Left kidney (tissue), 8 donors: Measurements from ENCODE around the gene AQP10. TPM values are rescaled to one million over a fixed set of nuclear protein-coding genes. Genes with fewer than 3 reads are reported as not detected.
A peak's percentile ranks its signal among the peaks of the same experiment; 100 is the strongest.
"Not testable (repeated sequence)": the region's sequence is repeated elsewhere in the genome, so short reads cannot be mapped to it uniquely, and the experiment has no call there.

Source experiments
- DNase-seq: peaks from one replicate; pipeline ENCODE4 v3.0.0-alpha.2; 2013
- long read RNA-seq, 8 donors: transcript quantifications; one replicate each; lab custom pipeline, GENCODE V29; 2026
- polyA plus RNA-seq: library from polyadenylated mRNA; unstranded; fragments of 120-200 nt; gene quantifications from one replicate; pipeline ENCODE4 v1.2.1, GENCODE V29; 2013; ENCODE audit not compliant: insufficient read length

The AQP10 gene, protein sequence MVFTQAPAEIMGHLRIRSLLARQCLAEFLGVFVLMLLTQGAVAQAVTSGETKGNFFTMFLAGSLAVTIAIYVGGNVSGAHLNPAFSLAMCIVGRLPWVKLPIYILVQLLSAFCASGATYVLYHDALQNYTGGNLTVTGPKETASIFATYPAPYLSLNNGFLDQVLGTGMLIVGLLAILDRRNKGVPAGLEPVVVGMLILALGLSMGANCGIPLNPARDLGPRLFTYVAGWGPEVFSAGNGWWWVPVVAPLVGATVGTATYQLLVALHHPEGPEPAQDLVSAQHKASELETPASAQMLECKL
- polyA plus RNA-seq = 0.13 TPM
- long read RNA-seq, donor 1 = 0 reads
- long read RNA-seq, donor 2 = 0 reads
- long read RNA-seq, donor 3 = 0 reads
- long read RNA-seq, donor 4 = 0 reads
- long read RNA-seq, donor 5 = 0 reads
- long read RNA-seq, donor 6 = 0 reads
- long read RNA-seq, donor 7 = 0 reads
- long read RNA-seq, donor 8 = 0 reads

DNA sequence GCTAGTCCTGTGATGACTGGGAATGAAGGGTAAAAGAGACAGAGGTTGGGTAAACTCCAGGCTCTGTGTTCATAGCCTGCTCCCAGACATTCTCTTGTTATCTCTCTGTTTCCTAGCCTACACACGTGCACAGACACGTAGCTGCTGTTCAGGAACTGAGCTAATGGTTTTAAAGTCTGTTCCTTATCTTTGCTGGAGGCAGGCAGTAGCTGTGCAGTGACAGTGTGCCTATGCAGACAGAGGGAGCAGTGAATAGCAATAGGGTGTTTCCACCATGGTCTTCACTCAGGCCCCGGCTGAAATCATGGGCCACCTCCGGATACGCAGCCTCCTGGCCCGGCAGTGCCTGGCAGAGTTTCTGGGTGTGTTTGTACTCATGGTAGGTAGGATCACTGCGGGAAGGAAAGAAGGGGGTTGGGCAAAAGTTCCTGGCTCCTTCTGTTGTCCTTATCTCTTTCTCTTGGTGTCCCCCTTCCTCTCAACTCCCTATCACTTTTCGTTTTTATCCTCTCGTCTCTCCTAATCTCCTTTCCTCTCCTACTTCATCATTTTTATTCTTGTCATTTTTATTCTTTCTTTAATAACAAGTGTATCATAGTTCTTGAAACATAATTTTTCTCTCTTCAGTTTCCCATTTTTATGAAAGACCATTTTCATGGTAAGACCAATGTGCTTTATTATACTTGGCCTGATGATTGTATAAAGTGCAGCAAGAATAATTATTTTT, at the start of gene AQP10:
TSS of gene AQP10 (plus strand) at position 212 of the 727 bp plus-strand sequence. CDS start at position 275, 63 bp downstream.
- no peak for DNase-seq

DNA sequence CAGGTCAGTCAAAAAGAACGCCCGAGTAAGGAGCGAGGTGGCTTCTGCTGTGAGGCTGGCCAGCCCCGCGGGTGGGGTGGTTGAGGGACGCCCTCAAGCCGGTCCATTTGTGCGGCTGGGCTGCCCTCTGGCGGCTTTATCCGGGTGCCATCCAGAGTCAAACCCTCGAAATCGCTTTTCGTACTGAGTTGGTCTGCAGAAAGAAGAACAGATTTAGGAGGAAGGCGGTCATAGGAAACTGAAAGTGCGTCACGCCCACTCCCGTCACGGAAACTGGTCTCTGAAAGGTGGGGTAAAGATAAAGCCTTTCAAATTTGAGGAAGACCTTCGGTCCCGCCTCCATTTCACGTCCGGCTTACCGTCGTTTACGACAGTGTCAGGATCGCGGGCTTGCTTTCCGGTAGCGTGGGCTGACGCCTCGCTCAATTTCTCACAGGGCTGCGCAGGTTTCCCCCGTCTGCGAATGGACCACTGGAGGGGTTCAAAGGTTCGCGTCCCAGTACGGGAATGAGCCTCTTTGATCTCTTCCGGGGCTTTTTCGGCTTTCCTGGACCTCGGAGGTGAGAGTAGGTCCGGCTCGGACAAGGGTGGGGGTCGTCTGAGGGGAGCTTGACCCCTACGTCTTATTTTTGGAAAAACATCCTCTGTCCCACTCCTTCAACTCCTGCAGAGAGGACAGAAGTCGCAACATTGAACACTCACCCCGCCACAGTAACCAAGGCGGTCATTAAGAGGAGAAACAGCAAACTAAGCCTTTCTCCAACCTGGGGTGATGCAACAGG, 48.5 kb upstream of the AQP10 start, which contains the start of gene HAX1:
TSS of gene HAX1 (plus strand) at position 413 of the 782 bp plus-strand sequence. CDS start at position 508, 95 bp downstream.
- DNase-seq = peak; percentile 93

DNA sequence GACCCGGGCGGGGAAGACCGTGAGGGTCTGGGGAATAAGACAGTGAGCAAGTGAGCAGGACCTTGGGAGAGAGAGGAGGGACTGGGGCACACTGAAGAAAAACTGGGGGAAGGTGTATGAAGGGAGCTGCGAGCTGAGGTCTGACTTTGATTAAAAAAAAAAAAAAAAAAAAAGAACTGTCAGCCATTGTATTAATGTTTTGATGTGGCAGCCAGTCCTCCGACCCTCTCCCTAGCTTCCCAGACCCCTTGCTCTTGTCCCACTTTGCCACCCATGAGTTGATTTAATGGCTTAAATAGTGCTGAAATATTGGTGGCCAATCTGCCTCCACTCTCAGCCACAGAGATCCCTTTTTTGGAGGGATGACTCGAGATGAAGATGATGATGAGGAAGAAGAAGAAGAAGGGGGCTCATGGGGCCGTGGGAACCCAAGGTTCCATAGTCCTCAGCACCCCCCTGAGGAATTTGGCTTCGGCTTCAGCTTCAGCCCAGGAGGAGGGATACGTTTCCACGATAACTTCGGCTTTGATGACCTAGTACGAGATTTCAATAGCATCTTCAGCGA, 47.8 kb upstream of the AQP10 start:
- DNase-seq = no peak

DNA sequence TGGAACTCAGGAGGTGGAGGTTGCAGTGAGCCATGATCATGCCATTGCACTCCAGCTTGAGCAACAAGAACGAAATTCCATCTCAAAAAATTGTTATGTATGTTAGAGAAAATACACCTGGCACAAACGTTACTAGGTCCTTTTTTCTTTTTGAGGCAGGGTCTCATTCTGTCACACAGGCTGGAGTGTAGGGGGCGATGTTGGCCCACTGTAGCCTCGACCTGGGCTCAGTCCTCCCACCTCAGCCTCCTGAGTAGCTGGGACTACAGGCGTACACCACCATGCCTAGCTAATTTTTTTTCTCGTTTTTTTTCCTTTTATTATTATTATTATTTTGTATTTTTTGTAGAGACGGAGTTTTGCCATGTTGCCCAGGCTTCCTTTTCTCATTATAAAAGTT, 44.1 kb upstream of the AQP10 start:
- DNase-seq = no peak

DNA sequence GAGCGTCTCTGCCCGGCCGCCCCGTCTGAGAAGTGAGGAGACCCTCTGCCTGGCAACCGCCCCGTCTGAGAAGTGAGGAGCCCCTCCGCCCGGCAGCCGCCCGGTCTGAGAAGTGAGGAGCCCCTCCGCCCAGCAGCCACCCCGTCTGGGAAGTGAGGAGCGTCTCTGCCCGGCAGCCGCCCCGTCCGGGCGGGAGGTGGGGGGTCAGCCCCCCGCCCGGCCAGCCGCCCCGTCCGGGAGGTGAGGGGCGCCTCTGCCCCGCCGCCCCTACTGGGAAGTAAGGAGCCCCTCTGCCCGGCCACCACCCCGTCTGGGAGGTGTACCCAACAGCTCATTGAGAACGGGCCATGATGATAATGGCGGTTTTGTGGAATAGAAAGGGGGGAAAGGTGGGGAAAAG, 33.3 kb upstream of the AQP10 start:
- not testable (repeated sequence) for DNase-seq

DNA sequence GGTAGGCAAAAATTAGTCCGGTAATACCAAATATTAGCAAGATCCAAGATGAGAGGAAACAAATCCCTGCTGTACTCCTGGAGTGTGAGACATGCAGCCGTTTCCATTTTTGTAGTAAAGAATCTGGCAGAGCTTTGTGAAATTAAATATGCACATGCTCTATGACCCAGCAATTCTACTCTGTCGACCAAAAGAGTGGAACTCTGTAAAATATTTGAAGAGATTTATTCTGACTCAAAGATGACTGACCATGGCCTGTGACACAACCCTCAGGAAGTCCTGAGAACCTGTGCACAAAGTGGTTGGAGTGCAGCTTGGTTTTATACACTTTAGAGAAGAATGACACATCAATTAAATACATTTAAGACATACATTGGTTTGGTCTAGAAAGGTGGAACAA, 32.2 kb upstream of the AQP10 start:
- DNase-seq = no peak

DNA sequence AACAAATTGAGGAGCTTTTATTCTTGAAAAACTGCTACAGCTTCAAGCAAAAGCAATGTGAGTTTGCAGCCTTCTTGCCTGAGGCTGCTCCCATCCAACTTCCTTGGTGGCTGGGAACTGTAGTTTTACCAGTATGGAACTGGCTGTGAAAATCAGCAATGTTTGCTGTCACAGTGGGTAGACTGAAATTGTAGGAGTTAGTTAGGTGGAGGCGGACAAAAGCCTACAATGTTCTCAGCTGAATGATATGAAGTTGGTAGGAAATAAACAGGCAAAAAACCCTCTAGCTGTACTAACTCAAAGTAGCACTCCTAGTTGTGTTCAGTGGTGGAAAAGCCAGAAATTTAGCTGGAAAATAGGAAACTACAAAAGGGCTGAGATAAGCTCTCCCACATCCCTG, 30.0 kb upstream of the AQP10 start:
- DNase-seq = no peak

DNA sequence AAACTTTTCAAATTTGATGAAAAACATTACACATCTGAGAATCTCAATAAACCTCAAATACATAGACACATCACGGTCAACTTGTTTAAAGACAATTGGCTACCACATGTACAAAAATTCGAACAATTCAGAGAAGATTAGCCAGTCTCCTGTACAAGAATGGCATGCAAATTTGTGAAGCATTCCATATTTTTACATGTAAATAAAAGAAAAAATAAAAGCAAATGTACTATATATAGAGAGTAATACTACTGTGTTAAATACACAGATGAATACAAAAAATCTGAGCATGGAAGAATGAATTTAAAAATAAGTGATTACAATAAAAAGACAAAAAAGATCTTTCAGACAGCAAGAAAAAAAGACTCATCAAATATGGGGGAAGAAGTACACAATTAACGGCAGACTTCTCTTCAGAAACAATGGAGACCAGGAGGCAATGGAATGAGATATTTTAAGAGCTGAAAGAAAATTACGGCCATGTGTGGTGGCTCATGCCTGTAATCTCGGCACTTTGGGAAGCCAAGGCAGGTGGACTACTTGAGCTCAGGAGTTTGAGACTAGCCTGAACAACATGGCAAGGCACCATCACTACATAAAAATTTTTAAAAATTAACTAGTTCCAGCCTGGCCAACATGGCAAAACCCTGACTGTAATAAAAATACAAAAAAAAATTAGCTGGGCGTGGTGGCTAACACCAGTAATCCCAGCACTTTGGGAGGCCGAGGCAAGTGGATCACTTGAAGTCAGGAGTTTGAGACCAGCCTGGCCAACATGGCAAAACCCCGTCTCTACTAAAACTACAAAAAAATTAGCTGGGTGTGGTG, 25.3 kb upstream of the AQP10 start:
- DNase-seq = no peak

DNA sequence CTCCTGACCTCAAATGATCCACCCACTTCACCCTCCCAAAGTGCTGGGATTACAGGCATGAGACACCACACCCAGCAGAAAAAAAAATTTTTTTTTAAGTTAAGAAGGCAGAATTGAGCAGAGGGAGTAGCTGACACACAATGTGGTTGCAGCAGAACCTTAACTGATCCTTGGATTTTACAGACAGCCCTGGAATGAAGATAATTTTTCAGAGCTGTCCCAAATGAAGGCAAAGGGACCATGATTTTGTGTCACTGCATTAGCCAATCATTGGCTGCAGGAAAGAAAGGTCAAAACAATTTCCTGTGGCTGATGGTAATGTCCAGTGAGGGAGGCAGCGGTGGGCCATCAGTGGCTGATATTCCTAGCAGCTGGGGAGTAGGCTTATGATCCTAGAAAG, 19.3 kb upstream of the AQP10 start:
- DNase-seq = no peak

DNA sequence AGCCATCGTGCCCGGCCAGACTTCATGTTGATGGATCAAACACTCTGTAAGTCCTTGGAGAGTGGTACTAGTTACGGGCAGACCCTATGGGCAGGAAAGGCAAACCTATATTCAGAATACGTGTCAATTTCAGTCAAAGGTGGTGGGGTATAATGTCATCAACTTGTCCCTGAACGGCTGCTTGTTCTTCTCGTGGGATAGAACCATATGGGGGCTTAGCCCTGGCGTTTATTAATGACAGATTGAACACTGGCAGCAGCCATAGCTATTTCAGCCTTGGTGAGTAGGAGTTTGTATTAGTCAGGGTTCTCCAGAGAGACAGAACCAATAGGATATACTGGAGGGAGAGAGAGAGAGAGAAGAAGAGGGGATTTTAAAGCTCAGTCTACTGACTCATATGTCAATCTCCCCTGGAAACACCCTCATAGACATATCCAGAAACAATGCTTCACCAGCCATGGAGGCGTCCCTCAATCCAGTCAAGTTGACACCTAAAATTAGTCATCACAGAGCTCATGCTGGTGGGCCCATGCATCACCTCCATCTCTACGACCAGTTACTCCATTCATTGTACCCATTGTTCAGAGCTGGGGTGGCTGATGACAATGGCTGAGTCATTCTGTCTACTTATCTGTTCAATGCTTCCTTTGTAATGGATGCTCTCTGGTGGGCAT, 16.1 kb upstream of the AQP10 start:
- DNase-seq = no peak

DNA sequence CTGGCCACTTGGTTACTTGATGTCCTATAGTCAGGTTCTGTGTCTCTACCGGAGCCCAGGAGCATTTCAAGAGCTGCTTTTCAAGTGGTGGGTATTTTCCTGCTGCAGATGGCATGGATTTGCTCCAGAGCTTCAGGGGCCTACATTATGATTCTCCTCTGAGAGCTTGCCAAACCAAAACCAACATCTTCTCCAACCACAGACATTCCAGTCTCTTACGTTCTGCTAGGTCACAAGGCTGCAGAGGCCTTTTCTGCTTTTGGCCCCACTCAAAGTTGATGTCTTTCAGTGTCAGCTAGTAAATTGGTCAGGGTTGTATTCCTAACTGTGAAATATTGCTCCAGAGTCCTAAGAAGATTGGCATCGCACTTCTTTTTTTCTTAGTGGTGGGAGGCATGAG, 14.7 kb upstream of the AQP10 start:
- no peak for DNase-seq

DNA sequence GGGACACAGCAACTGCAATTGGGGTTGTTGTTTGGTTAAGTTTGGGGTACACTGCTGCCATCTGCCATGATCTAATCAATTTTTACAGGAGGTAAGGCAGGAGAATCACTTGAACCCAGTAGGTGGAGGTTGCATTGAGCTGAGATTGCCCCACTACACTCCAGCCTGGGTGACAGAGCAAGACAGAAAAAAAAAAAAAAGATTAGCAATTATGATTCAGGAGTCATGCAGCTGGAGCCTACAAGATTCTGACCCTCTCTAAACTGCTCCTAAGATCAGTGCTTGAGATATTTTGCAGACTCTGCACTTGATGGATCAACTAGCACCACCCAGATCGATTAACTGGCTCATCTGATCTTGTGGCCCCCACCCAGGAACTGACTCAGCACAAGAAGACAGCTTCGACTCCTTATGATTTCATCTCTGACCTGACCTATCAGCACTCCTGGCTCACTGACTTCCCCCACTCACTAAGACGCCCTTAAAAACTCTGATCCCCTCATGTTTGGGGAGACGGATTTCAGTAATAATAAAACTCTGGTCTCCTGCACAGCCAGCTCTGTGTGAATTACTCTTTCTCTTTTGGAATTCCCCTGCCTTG, 13.1 kb upstream of the AQP10 start:
- DNase-seq = not testable (repeated sequence)

DNA sequence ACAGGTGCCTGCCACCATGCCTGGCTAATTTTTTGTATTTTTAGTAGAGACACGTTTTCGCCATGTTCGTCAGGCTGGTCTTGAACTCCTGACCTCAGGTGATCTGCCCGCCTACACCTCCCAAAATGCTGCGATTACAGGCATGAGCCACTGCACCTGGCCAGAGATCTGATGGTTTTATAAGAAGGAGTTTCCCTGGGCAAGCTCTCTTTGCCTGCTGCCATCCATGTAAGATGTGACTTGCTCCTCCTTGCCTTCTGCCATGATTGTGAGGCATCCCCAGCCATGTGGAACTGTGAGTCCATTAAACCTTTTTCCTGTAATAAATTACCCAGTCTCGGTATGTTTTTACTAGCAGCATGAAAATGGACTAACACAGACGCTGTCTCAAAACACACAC, 11.8 kb upstream of the AQP10 start:
- not testable (repeated sequence) for DNase-seq

DNA sequence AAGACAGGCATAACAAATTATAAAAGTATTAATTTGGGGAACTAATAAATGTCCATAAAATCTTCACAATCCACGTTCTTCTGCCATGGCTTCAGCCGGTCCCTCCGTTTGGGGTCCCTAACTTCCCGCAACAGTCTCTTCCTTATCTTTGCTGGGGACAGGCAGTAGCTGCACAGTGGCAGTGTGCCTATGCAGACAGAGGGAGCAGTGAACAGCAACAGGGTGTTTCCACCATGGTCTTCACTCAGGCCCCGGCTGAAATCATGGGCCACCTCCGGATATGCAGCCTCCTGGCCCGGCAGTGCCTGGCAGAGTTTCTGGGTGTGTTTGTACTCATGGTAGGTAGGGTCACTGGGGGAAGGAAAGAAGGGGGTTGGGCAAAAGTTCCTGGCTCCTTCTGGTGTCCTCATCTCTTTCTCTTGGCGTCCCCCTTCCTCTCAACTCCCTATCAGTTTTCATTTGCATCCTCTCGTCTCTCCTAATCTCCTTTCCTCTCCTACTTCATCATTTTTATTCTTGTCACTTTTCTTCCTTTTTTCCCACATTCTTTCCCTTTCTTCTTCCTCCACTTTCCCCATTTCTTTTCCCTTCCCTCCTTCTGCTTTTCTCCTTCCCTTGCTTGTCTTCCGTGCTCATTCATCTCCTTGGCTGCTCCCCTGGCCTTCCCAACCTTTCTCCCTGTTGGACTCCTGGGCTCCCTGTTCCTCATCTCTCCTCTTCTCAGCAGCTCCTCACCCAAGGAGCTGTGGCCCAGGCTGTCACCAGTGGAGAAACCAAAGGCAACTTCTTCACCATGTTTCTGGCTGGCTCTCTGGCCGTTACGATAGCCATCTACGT, 8.4 kb upstream of the AQP10 start:
- DNase-seq = not testable (repeated sequence)

DNA sequence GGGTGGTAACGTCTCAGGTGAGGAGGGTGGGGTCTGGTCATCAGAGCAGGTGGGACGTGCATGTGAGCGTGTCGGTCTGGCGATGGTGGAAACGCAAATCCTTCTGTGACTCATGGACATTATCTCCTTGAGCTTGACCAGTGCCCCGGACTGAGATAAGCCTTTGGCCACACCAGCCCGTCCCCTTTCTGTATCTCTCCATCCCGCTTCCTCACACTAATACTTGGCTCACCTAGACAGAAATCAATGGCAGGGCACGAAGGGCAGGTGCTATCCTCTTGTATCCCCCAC, 7.9 kb upstream of the AQP10 start:
- DNase-seq = no peak

DNA sequence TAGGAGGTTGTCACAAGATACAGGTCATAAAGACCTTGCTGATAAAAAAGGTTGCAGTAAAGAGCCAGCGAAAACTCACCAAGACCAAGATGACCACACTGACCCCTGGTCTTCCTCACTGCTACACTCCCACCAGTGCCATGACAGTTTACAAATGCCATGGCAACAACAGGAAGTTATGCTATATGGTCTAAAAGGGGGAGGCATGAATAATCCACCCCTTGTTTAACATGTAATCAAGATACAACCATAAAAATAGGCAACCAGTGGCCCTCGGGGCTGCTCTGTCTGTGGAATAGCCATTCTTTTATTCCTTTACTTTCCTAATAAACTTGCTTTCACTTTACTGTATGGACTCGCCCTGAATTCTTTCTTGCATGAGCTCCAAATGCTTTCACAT, 6.7 kb upstream of the AQP10 start:
- DNase-seq = not testable (repeated sequence)

DNA sequence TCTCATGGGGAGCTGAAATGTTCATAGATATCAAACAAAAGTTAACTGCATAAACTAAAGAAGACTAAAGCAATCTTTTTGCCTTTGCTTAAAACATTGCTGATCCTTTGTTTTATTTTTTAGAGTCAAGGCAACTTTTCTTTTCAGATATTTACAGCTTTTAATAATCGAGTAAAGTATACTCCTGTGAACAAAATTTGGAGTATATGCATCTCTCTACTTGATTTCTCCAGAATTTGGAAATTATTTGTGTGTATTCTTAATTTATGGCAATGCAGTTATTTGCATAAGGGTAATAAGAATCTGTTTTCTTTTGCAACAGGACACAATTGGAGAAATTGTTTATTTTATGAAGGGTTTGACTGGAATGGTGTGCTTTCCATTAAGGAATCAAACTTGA, 4.2 kb upstream of the AQP10 start:
- no peak for DNase-seq

DNA sequence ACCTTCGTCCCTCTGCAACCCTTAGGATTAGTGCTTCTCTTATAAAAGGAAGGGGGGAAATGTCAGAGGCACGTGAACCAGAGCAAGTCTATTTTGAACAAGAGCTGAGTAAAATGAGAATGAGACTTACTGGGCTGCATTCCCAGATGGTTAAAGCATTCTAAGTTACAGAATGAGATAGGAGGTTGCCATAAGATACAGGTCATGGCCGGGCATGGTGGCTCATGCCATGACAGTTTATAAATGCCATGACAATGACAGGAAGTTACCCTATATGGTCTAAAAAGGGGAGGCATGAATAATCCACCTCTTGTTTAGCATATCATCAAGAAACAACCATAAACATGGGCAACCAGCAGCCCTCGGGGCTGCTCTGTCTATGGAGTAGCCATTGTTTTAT, 2.5 kb upstream of the AQP10 start:
- DNase-seq = no peak

DNA sequence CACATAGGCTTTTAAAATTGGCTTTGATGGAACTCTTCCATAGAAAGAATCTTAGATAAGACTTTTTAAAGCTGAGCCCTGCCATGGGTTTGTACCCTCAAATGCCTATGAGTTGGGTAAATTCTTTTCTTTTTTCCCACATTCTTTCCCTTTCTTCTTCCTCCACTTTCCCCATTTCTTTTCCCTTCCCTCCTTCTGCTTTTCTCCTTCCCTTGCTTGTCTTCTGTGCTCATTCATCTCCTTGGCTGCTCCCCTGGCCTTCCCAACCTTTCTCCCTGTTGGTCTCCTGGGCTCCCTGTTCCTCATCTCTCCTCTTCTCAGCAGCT, 679 bp downstream of the AQP10 start:
- DNase-seq = not testable (repeated sequence)

DNA sequence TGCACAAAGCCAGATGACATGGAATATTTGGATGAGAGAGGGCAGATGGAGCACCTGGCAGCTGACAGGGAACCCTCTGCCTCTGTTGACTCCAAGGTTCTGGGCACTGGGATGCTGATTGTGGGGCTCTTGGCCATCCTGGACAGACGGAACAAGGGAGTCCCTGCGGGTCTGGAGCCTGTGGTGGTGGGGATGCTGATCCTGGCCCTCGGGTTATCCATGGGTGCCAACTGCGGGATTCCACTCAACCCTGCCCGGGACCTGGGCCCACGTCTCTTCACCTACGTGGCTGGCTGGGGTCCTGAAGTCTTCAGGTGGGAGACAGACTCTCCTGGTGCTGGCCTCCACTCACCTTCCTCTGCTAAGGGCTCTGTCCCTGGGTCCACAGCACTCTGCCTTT, 2.6 kb downstream of the AQP10 start:
- no peak for DNase-seq
